Prostate gland (tissue), 2 donors: ENCODE measurements around the gene IRF7. TPM values are rescaled to one million over a fixed set of nuclear protein-coding genes. Genes with fewer than 3 reads are reported as not detected.

ENCODE experiments used
- DNase-seq: peaks from one replicate; pipeline ENCODE4 v3.0.0-alpha.2; 2019; ENCODE audit warnings: low spot score
- H3K27ac ChIP-seq, 2 donors: fragments of 200-600 bp; sonication (generic); 2 replicates each; pipeline ENCODE4 v1.5.1; 2017 to 2019
- H3K27me3 ChIP-seq: fragments of 200-600 bp; sonication (generic); replicated peaks from 2 replicates; pipeline ENCODE4 v1.5.1; 2019; ENCODE audit not compliant: insufficient read depth
- H3K36me3 ChIP-seq, 2 donors: fragments of 200-600 bp; sonication (generic); 1 replicate in 1 of 2; 2 replicates in 1 of 2; pipeline versions ENCODE4 v1.5.1 to v1.8.1; 2017 to 2019
- H3K4me1 ChIP-seq: fragments of 200-600 bp; sonication (generic); replicated peaks from 2 replicates; pipeline ENCODE4 v1.5.1; 2019
- H3K4me3 ChIP-seq, 2 donors: fragments of 200-600 bp; sonication (generic); 2 replicates each; pipeline ENCODE4 v1.5.1; 2017 to 2019
- H3K9me3 ChIP-seq: fragments of 200-600 bp; sonication (generic); 2 replicates; pipeline ENCODE4 v1.5.1; 2017
- POLR2A ChIP-seq: fragments of 450-650 bp; IDR thresholded peaks from one replicate; pipeline ENCODE4 v1.6.1; 2016; ENCODE audit warnings: antibody characterized with exemption, mild to moderate bottlenecking
- POLR2AphosphoS5 ChIP-seq: sonication (generic); formaldehyde crosslinking; IDR thresholded peaks from one replicate; pipeline ENCODE4 v1.6.1; 2017; ENCODE audit warnings: antibody characterized with exemption
- WGBS: methylation state at CpG from one replicate; pipeline ENCODE4 v1.1.5; 2018; 5-methylcytosine and 5-hydroxymethylcytosine counted together
- intact Hi-C: fragments of 100-400 bp; cut with DNase I; formaldehyde crosslinking; loops from one replicate; pipeline ENCODE4 v1.14.2; 2022
- total RNA-seq, 2 donors: library from RNA; depleted of rRNA; stranded (reverse); fragments of >200 nt; gene quantifications; one replicate each; pipeline ENCODE4 v1.1.0, GENCODE V29; 2016
- TF ChIP-seq, protein P1 (sequence below), 4 experiments: fragments of 200-600 bp in 2 of 4; fragments of 450-650 bp in 2 of 4; sonication (generic) in 2 of 4; IDR thresholded peaks; 1 replicate in 3 of 4; 2 replicates in 1 of 4; pipeline ENCODE4 v1.5.1; 2016 to 2019; ENCODE audit warnings: antibody characterized with exemption in 4 of 4, mild to moderate bottlenecking in 2 of 4, moderate library complexity in 2 of 4

The IRF7 gene
- total RNA-seq, 2 donors from 2014 or later, result 34.7 to 39.8 TPM

DNA sequence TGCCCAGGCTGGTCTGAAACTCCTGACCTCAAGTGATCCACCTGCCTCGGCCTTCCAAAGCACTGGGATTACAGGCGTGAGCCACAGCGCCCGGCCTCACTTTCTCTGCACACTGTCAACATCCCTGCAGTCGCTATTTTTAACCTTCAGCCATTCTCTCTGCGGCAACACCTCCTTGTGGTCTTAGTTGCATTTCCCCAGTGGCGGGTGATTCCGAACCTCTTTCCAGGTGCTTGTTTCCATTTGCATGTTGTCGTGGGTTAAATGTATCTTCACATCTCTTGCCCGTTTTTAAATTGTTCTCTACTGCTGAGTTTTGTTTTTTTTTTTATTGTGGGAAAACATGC is 13.5 kb upstream of the IRF7 start:
- no peaks in the 10 kb centered on the region for H3K36me3 ChIP-seq
- H3K4me3 ChIP-seq, result no peak overlapping the region
- 60% methylated on average over 10 of the region's 10 CpGs for WGBS
- no peak for TF ChIP-seq POLR2A
- TF ChIP-seq, protein P1, sequence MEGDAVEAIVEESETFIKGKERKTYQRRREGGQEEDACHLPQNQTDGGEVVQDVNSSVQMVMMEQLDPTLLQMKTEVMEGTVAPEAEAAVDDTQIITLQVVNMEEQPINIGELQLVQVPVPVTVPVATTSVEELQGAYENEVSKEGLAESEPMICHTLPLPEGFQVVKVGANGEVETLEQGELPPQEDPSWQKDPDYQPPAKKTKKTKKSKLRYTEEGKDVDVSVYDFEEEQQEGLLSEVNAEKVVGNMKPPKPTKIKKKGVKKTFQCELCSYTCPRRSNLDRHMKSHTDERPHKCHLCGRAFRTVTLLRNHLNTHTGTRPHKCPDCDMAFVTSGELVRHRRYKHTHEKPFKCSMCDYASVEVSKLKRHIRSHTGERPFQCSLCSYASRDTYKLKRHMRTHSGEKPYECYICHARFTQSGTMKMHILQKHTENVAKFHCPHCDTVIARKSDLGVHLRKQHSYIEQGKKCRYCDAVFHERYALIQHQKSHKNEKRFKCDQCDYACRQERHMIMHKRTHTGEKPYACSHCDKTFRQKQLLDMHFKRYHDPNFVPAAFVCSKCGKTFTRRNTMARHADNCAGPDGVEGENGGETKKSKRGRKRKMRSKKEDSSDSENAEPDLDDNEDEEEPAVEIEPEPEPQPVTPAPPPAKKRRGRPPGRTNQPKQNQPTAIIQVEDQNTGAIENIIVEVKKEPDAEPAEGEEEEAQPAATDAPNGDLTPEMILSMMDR (IDR thresholded peaks at IDR 0.05), result no peak
- TF ChIP-seq POLR2AphosphoS5, result no peak
- H3K27ac ChIP-seq, result no peak overlapping the region
- H3K27me3 ChIP-seq, result no peaks in the 10 kb centered on the region
- DNase-seq, result no peak
- no peaks in the 10 kb centered on the region for H3K4me1 ChIP-seq
- intact Hi-C loops, result no loop called here
- H3K9me3 ChIP-seq, result no peaks in the 10 kb centered on the region

DNA sequence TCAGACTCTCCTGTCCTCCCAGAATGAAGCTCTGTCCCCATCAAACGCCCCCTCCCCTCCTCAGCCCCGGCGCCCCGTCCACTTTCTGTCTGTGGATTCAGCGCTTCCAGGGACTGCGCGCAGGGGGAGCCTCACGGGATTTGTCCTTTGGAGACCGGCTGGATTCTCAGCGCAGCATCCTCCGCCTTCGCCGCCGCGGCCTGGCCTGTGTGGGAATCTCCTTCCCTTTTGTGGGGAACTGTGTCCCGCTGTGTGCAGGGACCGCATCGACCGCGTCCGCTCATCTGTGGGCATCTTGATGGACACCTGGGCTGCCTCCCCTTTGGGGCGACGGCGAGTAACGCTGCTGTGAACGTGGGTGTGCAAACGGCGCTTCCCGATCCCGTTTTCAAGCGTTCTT is 12.3 kb upstream of the IRF7 start:
- TF ChIP-seq POLR2AphosphoS5, result no peak
- TF ChIP-seq POLR2A, result no peak
- TF ChIP-seq, protein P1 (IDR thresholded peaks at IDR 0.05), result no peak
- no peaks in the 10 kb centered on the region for H3K36me3 ChIP-seq
- H3K9me3 ChIP-seq, result no peaks in the 10 kb centered on the region
- DNase-seq, result no peak
- intact Hi-C loops, result no loop called here
- WGBS, result 98% methylated on average over 31 of the region's 31 CpGs
- no peaks in the 10 kb centered on the region for H3K4me1 ChIP-seq
- no peak overlapping the region for H3K27ac ChIP-seq
- no peak overlapping the region for H3K4me3 ChIP-seq
- H3K27me3 ChIP-seq, result no peaks in the 10 kb centered on the region

DNA sequence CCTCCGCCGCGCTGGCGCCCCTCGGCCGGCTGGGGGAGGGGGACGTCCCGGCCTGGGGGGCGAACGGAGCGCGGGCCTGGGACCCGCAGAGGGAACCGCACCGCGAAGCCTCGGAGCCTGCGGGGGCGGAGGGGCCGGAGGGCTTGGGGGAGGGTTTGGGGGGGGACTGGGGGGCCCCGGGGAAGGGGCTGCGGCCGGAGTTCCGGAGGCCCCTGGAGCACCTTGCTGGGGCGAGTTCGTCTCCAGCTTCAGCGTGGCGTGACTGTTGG is 11.5 kb upstream of the IRF7 start:
- DNase-seq, result no peak
- Histone ChIP-seq H3K36me3 (no peaks in the 10 kb centered on the region), H3K27me3 (no peaks in the 10 kb centered on the region), H3K9me3 (no peaks in the 10 kb centered on the region), H3K4me1 (no peaks in the 10 kb centered on the region), H3K27ac (no peak overlapping the region), H3K4me3 (no peak overlapping the region)
- 31% methylated on average over 20 of the region's 28 CpGs for WGBS
- no peak for TF ChIP-seq POLR2A
- TF ChIP-seq, protein P1 (IDR thresholded peaks at IDR 0.05), result no peak
- TF ChIP-seq POLR2AphosphoS5, result no peak
- intact Hi-C loops, result no loop called here

DNA sequence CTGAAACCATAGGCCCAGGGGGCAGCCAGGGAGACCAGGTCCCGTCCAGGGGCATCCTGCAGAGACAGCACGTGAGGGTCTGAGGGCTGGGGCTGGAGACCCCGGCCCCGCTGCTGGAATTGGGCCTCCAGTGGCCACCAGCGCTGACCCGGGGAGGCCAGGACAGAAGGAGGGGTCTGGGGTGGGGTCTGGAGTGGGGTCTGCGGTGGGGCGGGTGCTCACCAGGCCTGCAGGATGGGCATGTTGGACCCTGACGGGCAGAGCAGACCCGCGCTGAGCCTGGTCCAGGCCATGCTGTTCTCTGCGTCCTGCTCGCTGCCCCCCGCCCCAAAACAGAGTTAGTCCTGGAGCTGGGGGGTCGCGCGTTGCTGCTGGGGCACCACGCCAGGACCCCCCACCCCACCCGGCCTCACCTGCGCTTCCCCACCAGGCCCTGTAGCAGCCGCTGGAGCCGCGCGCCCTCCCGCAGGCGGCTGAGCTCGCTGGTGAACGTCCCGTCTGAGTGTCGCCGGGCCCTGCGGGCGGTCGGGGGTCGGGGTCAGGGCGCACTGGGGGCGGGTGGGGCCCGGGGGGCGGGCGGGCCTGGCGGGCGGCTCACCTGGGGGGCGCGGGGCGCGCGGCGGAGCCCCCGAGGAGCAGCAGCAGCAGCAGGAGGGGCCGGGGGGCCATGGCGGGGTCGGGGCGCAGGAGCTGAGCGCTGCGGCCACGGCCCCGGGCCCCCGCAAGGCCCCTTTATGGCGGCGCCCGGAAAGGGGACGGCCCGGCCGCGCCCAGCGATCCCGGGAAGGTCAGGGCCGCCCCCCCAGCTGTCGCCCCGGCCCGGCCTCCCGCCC is 10.9 kb upstream of the IRF7 start, which contains the start of gene SCT:
SCT (minus strand) TSS at position 707 of the 833 bp plus-strand sequence; CDS start at position 669, 38 bp downstream.
- Histone ChIP-seq H3K4me3 (no peak within 1 kb of the TSS), H3K27ac (no peak within 1 kb of the TSS), H3K36me3 (no peaks in the 10 kb centered on the region), H3K4me1 (no peaks in the 10 kb centered on the region), H3K9me3 (no peaks in the 10 kb centered on the region), H3K27me3 (no peaks in the 10 kb centered on the region)
- intact Hi-C loops, result no loop called here
- WGBS, result 28% methylated on average over 40 of the region's 72 CpGs
- TF ChIP-seq, protein P1 (IDR thresholded peaks at IDR 0.05), result no peak
- TF ChIP-seq POLR2A, result no peak
- no peak for TF ChIP-seq POLR2AphosphoS5
- DNase-seq, result no peak

DNA sequence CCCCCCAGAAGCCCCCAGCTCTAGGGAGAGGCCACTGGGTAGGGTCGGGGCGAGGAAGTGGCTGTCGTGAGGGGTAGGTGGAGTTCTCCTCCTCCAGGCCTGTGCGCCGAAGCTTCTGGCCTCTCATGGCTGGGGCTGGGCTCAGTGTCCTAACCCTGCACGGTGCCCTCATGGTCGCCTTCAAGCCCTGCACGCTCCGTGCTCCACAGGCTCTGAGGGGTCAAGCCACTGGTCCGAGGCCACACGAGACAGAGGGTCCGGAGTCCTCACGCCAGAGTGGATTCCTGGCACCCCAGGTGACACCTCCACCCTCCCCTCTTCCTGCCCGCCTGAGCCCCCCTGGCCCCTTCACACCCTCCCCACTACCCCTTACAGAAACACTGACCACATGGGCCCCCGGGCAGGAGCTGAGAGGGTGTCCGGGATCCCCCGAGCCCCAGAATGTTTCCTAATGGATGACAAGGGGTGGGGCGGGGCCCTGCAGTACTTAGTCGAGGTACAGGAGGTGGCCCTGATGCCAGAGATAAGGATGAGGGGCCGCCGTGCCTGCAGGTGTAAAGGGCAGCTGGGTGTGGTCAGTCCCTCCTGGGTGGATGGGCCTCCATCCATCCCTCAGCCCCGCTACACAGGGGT is 10.0 kb upstream of the IRF7 start:
- no peaks in the 10 kb centered on the region for H3K36me3 ChIP-seq
- H3K9me3 ChIP-seq, result no peaks in the 10 kb centered on the region
- H3K27ac ChIP-seq, result no peak overlapping the region
- intact Hi-C loops, result no loop called here
- no peaks in the 10 kb centered on the region for H3K27me3 ChIP-seq
- no peak for DNase-seq
- no peak overlapping the region for H3K4me3 ChIP-seq
- no peaks in the 10 kb centered on the region for H3K4me1 ChIP-seq
- 83% methylated on average over 22 of the region's 22 CpGs for WGBS
- TF ChIP-seq POLR2AphosphoS5 (no peak), POLR2A (no peak)
- TF ChIP-seq, protein P1 (IDR thresholded peaks at IDR 0.05), result no peak
